IPS DF 6.9 (cell line): ENCODE data around the gene LRCH4.
"Not testable (repeated sequence)": the region's sequence is repeated elsewhere in the genome, so short reads cannot be mapped to it uniquely, and the experiment has no call there.

Experiments
- DNase-seq: peaks from one replicate; pipeline ENCODE4 v3.0.0-alpha.2; 2013; ENCODE audit warnings: low read depth, low spot score
- H3K27ac ChIP-seq: one replicate; pipeline ENCODE4 v1.5.1; 2013; ENCODE audit warnings: low read length, control low read depth
- H3K27me3 ChIP-seq: 2 replicates; pipeline ENCODE4 v1.6.1; 2013; ENCODE audit warnings: mild to moderate bottlenecking, low read length; ENCODE audit not compliant: control insufficient read depth, insufficient read depth
- H3K36me3 ChIP-seq: 2 replicates; pipeline ENCODE4 v1.6.1; 2013; ENCODE audit warnings: low read length; ENCODE audit not compliant: control insufficient read depth, insufficient read depth
- H3K4me1 ChIP-seq: 2 replicates; pipeline ENCODE4 v1.6.1; 2013; ENCODE audit warnings: low read length; ENCODE audit not compliant: control insufficient read depth, insufficient read depth
- H3K4me3 ChIP-seq: 2 replicates; pipeline ENCODE4 v1.5.1; 2013; ENCODE audit warnings: mild to moderate bottlenecking, low read length
- H3K9me3 ChIP-seq: 2 replicates; pipeline ENCODE4 v1.6.1; 2013; ENCODE audit warnings: low read length, inconsistent platforms; ENCODE audit not compliant: control insufficient read depth, insufficient read depth
- WGBS: extraction: QIAGEN DNeasy Blood & Tissue Kit; methylation state at CpG from one replicate; pipeline ENCODE4 v1.1.7; 2013; ENCODE audit warnings: mixed read lengths, missing lambda C conversion rate; ENCODE audit not compliant: insufficient read length, insufficient coverage; 5-methylcytosine and 5-hydroxymethylcytosine counted together

Gene LRCH4

DNA sequence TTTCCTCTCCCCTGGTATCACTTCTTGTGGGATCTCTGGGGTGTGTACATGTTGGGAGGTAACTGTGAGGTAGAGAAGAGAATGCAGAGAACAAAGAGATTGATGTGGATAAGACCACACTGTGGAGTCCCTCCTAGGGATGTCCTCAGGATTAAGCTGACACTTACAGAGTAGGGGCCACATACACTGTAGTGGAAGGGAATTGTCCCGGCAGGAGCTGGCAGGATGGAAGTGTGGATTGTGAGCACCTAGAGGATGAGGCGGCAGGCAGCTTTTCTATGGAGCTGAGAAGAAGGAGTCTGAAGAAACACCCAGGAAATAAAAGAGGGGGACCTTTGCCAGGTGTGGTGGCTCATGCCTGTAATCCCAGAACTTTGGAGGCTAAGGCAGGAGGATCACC, 33.4 kb downstream of the LRCH4 start:
- no peak for DNase-seq
- no peaks in the 10 kb centered on the region for H3K27me3 ChIP-seq
- WGBS, result no CpG with 5 or more reads among the region's 2 CpGs
- H3K4me1 ChIP-seq, result no peaks in the 10 kb centered on the region
- H3K4me3 ChIP-seq, result no peak overlapping the region
- H3K27ac ChIP-seq, result no peak overlapping the region
- H3K36me3 ChIP-seq, result 0 out of 2 replicates have a peak, but pooled peaks cover 3% of the 10 kb centered on the region
- no peaks in the 10 kb centered on the region for H3K9me3 ChIP-seq

DNA sequence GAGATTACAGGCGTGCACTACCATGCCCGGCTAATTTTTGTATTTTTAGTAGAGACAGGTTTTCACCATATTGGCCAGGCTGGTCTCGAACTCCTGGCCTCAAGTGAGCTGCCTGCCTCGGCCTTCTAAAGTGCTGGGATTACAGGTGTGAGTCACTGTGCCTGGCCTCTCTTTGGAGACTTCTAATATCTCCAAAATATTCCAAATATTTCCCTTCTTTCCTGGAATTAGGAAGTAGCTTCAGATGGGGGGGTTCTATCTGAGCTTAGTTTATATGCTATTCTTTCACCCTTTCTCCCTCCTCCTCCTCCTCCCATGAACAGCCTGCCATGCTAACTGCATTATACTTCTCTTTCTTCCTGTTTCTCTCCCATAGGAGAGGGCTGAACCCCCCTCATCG, 37.5 kb downstream of the LRCH4 start:
- DNase-seq, H3K36me3 ChIP-seq, H3K27me3 ChIP-seq, H3K4me3 ChIP-seq, H3K4me1 ChIP-seq, H3K27ac ChIP-seq, H3K9me3 ChIP-seq: not testable (repeated sequence)
- WGBS, result no CpG with 5 or more reads among the region's 5 CpGs

DNA sequence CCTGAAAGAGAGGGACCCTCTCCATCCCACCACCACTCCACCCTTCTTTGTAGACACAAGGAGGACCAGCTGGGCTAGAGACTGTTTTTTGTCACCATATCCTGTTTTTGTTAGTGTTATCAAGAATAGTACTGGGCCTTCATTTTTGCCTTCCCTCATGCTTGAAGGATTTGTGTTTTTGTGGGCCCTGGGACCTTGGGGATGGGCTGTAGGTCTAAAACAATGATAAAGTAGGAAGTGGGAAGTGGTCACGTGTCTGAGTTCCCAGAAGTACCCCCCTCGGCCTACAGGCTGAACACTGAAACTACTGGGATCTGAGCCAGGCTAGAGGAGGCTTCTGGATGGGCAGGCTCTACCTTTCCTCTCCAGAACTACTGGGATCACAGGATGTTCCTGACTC, 38.1 kb downstream of the LRCH4 start:
- Histone ChIP-seq H3K36me3 (no peaks in the 10 kb centered on the region), H3K9me3 (no peaks in the 10 kb centered on the region), H3K27me3 (no peaks in the 10 kb centered on the region), H3K27ac (no peak overlapping the region), H3K4me1 (peaks cover 1% of the 10 kb centered on the region; the same call in 1 of the 2 replicates), H3K4me3 (no peak overlapping the region)
- DNase-seq, result no peak
- WGBS, result no CpG with 5 or more reads among the region's 2 CpGs

DNA sequence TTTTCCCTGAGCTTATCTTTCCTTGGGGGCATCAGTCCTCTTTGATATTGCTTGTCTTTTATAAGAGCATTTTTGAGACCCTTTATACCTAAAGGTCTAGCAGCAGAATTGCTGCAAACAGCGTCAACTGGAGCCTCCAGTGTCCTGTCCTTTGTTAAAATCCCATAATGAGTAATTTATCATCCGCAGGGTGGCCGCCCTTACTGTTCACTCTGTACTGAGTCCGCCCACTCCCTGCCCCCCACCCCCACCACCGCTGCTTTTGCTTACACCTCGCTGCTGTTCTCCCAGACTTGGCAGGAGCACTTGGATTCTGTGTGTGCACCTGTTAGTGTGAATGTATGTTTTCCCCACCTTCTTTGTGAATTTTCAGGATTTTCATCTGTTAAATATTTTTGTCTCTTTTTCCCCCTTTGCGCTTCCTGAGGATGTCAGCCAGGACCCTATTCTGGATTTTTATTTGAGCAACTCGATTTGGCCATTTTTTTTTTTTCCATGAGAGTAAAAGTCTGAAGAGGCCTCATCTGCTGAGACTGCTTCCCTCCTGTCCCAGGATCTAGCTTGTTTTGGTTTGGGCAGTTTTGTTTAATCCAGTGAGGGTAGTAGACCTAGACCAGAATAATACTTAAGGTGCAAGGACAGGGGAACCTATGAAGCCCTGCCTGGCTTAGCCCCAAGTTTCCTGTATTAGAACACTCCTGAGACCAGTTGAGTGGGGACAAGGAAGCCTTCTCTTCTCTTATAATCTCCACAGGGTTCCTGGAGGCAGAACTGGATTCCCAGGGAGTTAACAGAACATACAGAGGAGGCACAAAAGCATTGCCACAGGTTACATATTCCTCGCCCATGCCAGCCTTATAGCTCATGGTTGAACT, 38.8 kb downstream of the LRCH4 start:
- Histone ChIP-seq H3K27ac (no peak overlapping the region), H3K4me1 (peaks cover 6% of the 10 kb centered on the region; the same call in 1 of the 2 replicates), H3K9me3 (no peaks in the 10 kb centered on the region), H3K4me3 (no peak overlapping the region), H3K36me3 (no peaks in the 10 kb centered on the region), H3K27me3 (no peaks in the 10 kb centered on the region)
- WGBS, result no CpG with 5 or more reads among the region's 9 CpGs
- no peak for DNase-seq

DNA sequence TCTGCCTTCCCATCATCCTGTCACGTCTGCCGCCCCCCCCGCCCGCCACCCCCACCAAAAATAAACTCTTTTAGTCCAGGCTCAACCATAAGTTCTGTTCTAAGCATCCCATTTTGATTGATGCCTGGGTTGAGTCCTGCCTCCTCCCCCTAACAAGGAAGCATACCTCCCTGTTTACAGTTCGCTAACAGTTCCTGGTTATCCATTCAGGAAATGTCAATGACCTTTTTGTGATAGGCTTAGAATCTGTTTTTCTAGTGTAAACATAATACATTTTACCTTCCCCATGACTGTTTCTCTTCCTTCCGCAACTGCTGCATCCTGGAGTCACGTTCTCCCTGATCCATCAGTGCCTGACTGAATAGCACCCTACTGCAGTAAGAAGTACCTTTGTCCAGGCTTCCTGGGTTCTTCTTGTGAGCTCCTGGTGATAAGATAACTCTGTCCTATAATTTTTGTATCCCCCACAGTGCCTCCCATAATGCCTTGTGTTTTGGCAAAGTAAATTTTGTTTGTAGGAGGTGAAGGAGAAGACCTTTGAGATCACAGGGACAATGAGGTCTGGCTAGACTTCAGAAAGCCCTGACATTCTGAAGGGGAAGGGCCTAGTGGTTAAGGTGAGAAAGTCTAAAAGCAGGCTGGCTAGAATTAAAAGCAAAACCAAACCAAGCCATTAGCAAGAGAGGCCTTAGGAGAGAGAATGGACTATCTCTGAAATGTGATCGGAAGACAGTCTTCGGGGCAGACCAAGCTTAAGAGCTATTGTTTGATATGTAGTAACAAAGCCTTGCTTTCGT, 39.6 kb downstream of the LRCH4 start:
- Histone ChIP-seq H3K36me3 (no peaks in the 10 kb centered on the region), H3K27ac (no peak overlapping the region), H3K4me1 (peaks cover 6% of the 10 kb centered on the region; the same call in 1 of the 2 replicates), H3K9me3 (no peaks in the 10 kb centered on the region), H3K27me3 (no peaks in the 10 kb centered on the region), H3K4me3 (no peak overlapping the region)
- WGBS, result no CpG with 5 or more reads among the region's 10 CpGs
- DNase-seq, result no peak

DNA sequence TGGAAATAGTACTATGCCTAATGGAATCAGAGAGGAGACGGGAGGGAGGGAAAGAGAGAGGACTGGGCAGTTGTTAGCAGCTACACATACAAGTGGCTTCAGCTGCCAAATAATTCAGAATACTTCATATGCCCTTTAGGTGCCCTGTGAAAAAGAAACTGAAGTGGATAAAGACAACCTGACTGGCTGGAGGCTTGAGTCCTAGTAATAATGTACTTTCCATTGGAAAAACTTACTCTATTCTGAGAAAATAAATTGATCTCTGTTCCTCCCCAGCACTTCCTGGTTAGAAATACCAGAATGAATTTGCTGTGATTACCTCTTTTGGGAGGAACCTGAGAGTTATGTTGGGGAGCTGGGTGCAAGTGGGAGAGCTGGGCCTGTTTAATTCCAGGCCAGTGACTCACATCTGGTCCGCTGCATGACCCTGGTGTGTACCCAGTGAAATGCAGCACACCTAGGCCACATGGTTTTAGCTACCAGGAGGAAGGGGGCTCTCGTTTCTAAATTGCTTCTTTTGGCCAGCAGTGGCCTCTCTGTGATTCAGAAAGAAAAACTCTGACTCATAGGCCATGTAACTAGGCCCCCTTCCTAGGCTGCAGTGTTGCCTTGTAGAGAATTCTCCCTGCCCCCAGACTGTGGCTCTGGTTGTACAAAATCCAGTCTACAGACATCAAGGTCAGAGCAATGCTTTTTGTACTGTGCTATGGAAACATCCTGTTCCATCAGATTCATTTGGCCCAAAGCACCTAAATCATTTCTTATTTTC, 40.4 kb downstream of the LRCH4 start:
- H3K4me1 ChIP-seq, result peaks cover 6% of the 10 kb centered on the region; the same call in 1 of the 2 replicates
- H3K4me3 ChIP-seq, result no peak overlapping the region
- WGBS, result no CpG with 5 or more reads among the region's 3 CpGs
- no peak overlapping the region for H3K27ac ChIP-seq
- H3K9me3 ChIP-seq, result no peaks in the 10 kb centered on the region
- H3K27me3 ChIP-seq, result no peaks in the 10 kb centered on the region
- DNase-seq, result no peak
- H3K36me3 ChIP-seq, result no peaks in the 10 kb centered on the region

DNA sequence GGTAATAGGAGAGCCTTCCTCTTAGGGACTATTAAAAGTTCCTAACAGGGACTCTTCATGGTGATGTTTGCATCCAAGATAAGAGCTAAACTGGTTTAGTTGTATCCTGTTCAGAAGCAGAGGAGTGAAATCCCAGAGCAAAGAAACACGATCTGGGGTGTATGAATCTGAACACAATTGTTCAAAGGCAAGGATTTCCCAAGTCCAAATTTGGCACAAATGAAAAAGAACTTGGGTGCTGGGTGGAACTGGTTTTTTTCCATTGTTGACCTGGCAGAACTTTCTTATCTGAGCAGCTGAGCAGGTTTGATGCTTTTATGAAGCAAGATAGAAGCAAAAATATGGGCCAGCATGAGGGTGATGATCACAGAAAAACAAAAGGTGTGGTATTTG, 41.0 kb downstream of the LRCH4 start:
- WGBS, result no CpG with 5 or more reads among the region's 1 CpG
- Histone ChIP-seq H3K36me3 (no peaks in the 10 kb centered on the region), H3K4me3 (no peak overlapping the region), H3K27ac (no peak overlapping the region), H3K9me3 (no peaks in the 10 kb centered on the region), H3K4me1 (peaks cover 6% of the 10 kb centered on the region; the same call in 1 of the 2 replicates), H3K27me3 (0 out of 2 replicates have a peak, but pooled peaks cover 1% of the 10 kb centered on the region)
- no peak for DNase-seq

DNA sequence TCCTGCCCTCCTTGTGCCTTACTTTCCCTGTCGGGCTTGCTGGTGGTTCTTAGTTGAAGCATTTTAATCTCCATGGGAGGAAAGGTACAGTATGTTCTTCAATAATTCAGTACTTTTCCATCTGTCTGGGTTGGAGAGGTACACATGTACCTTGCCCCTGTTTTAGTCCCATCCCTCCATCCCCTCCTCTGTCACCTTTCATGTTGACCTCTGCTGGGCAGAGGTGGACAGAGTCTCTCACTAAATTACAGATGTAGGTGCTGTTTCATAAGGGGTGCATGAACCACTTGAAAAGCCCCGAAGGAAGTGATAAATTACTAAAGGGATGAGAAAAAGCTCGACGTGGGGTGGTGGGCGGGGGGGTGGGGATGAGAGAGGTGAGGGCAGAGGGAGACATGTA, 41.5 kb downstream of the LRCH4 start:
- WGBS, result no CpG with 5 or more reads among the region's 5 CpGs
- H3K4me3 ChIP-seq, result no peak overlapping the region
- no peaks in the 10 kb centered on the region for H3K9me3 ChIP-seq
- H3K27ac ChIP-seq, result no peak overlapping the region
- no peaks in the 10 kb centered on the region for H3K36me3 ChIP-seq
- 0 out of 2 replicates have a peak, but pooled peaks cover 1% of the 10 kb centered on the region for H3K27me3 ChIP-seq
- H3K4me1 ChIP-seq, result peaks cover 6% of the 10 kb centered on the region; the same call in 1 of the 2 replicates
- DNase-seq, result no peak

DNA sequence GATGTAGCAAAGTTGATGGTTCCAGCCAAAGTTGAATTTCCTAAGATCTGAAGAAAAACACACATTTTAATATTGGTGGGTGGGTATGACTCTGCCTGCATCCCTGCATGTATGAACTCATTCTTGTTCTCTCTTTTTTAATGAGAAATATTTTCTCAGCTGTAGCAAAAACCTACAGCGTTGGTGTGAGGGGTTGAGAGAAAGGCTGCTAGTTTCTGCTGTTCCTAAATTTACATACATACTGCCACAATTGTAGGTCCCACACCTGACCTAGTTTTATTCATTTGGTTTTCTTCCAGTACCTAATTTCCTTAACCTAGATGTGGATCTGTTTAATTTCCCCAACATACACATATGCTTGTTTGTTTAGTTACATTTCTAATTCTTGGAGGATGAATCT, 42.3 kb downstream of the LRCH4 start:
- Histone ChIP-seq H3K4me1 (peaks cover 6% of the 10 kb centered on the region; the same call in 1 of the 2 replicates), H3K27me3 (0 out of 2 replicates have a peak, but pooled peaks cover 1% of the 10 kb centered on the region), H3K27ac (no peak overlapping the region), H3K4me3 (no peak overlapping the region), H3K36me3 (no peaks in the 10 kb centered on the region), H3K9me3 (no peaks in the 10 kb centered on the region)
- no peak for DNase-seq
- WGBS, result no CpG with 5 or more reads among the region's 1 CpG

DNA sequence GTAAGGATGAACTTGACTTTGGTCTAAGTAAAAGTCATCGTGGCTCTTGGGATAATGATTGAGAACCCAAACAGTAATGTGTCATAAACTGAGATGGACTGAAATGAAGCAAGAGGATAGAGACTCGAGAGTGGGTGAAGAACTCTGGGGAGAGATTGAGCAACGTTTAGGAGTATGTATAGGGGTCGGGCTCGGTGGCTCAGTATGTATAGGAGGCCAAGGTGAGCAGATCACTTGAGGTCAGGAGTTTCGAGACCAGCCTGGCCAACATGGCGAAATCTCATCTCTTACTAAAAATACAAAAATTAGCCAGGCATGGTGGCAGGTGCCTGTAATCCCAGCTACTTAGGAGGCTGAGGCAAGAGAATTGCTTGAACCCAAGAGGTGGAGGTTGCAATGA, 44.6 kb downstream of the LRCH4 start:
- H3K36me3 ChIP-seq, H3K27ac ChIP-seq, H3K27me3 ChIP-seq, H3K4me3 ChIP-seq, H3K9me3 ChIP-seq, H3K4me1 ChIP-seq, DNase-seq: not testable (repeated sequence)
- WGBS, result no CpG with 5 or more reads among the region's 7 CpGs
